SK-N-SH (cell line): ENCODE results near the gene CREG1. TPM values are rescaled to one million over a fixed set of nuclear protein-coding genes. Genes with fewer than 3 reads are reported as not detected.

Experiments
- CTCF ChIA-PET: fragments of 300-600, 350-600 bp; formaldehyde crosslinking; extraction: SDS; loops from one replicate; lab custom pipeline; 2021; lab: Yijun Ruan, JAX
- POLR2A ChIA-PET: fragments of 350-600 bp; sonication (Branson Sonifier 250); formaldehyde crosslinking; extraction: SDS; loops from one replicate; lab custom pipeline; 2020; ENCODE audit warnings: antibody characterized with exemption, inconsistent platforms; lab: Yijun Ruan, JAX
- DNase-seq: peaks from one replicate; pipeline ENCODE4 v3.0.0; 2012
- H2AFZ ChIP-seq: fragments of 200-600 bp; sonication (generic); 2 replicates; pipeline ENCODE4 v1.8.1; 2016; ENCODE audit warnings: antibody characterized with exemption, mild to moderate bottlenecking, low read depth
- H3F3A ChIP-seq: fragments of 200-600 bp; sonication (generic); replicated peaks from 2 replicates; pipeline ENCODE3; 2016; ENCODE audit warnings: antibody characterized with exemption, mild to moderate bottlenecking; ENCODE audit not compliant: insufficient read depth
- H3K27ac ChIP-seq, 2 experiments: fragments of 200-500 bp in 1 of 2; fragments of 200-600 bp in 1 of 2; sonication (Bioruptor generic) in 1 of 2; sonication (generic), shearing (Covaris generic) in 1 of 2; 2 replicates each; pipeline versions ENCODE4 v1.5.1 to v1.6.1; 2014 to 2016; ENCODE audit warnings: low read depth in 2 of 2, inconsistent platforms in 1 of 2, low read length in 1 of 2, mild to moderate bottlenecking in 1 of 2, mixed read lengths in 1 of 2
- H3K27me3 ChIP-seq: fragments of 200-600 bp; sonication (generic), shearing (Covaris generic); 2 replicates; pipeline ENCODE4 v1.6.1; 2016; ENCODE audit warnings: mixed run types; ENCODE audit not compliant: insufficient read depth
- H3K36me3 ChIP-seq, 2 experiments: fragments of 200-500 bp in 1 of 2; fragments of 200-600 bp in 1 of 2; sonication (Bioruptor generic) in 1 of 2; sonication (generic) in 1 of 2; replicated peaks in 1 of 2; 2 replicates each; pipeline versions ENCODE3 to v1.5.1; 2014 to 2016; ENCODE audit warnings: low read length in 1 of 2, mild to moderate bottlenecking in 1 of 2; ENCODE audit not compliant: insufficient read depth in 2 of 2, control insufficient read depth in 1 of 2
- H3K4me1 ChIP-seq, 2 experiments: fragments of 200-500 bp in 1 of 2; fragments of 200-600 bp in 1 of 2; sonication (Bioruptor generic) in 1 of 2; sonication (generic), shearing (Covaris generic) in 1 of 2; 2 replicates each; pipeline versions ENCODE4 v1.5.1 to v1.6.1; 2014 to 2016; ENCODE audit warnings: low read depth in 1 of 2, low read length in 1 of 2, mixed run types in 1 of 2; ENCODE audit not compliant: insufficient read depth in 2 of 2, control insufficient read depth in 1 of 2
- H3K4me2 ChIP-seq: fragments of 200-600 bp; sonication (generic), shearing (Covaris generic); 2 replicates; pipeline ENCODE4 v1.6.1; 2017; ENCODE audit warnings: mixed run types
- H3K4me3 ChIP-seq, 2 experiments: fragments of 200-500 bp in 1 of 2; fragments of 200-600 bp in 1 of 2; sonication (Bioruptor generic) in 1 of 2; sonication (generic), shearing (Covaris generic) in 1 of 2; 2 replicates each; pipeline versions ENCODE4 v1.5.1 to v1.8.1; 2014 to 2016; ENCODE audit warnings: low read depth in 2 of 2, inconsistent platforms in 1 of 2, low read length in 1 of 2, mild to moderate bottlenecking in 1 of 2, mixed read lengths in 1 of 2, moderate library complexity in 1 of 2
- H3K79me2 ChIP-seq: fragments of 200-600 bp; sonication (generic); 2 replicates; pipeline ENCODE4 v1.8.1; 2017; ENCODE audit warnings: mild to moderate bottlenecking; ENCODE audit not compliant: insufficient read depth
- H3K9ac ChIP-seq: fragments of 200-600 bp; sonication (generic); 2 replicates; pipeline ENCODE4 v1.6.1; 2017; ENCODE audit warnings: mixed run types
- H3K9me2 ChIP-seq: fragments of 200-600 bp; sonication (generic); 2 replicates; pipeline ENCODE4 v1.6.1; 2017; ENCODE audit warnings: mixed run types
- H3K9me3 ChIP-seq: fragments of 200-600 bp; sonication (generic); 2 replicates; pipeline ENCODE4 v1.6.1; 2017; ENCODE audit warnings: mixed run types, mild to moderate bottlenecking, moderate library complexity
- H4K20me1 ChIP-seq: fragments of 200-600 bp; sonication (generic); 2 replicates; pipeline ENCODE4 v1.6.1; 2017; ENCODE audit warnings: mild to moderate bottlenecking, mixed run types; ENCODE audit not compliant: insufficient read depth
- ELF1 ChIP-seq: IDR thresholded peaks from 2 replicates; pipeline ENCODE4 v1.4.0; 2012
- EZH2phosphoT487 ChIP-seq: fragments of 200-600 bp; sonication (generic); IDR thresholded peaks from 2 replicates; pipeline ENCODE4 v1.6.1; 2017; ENCODE audit warnings: low read depth, mixed run types, mild to moderate bottlenecking, antibody characterized with exemption, moderate library complexity, borderline replicate concordance
- FOSL2 ChIP-seq: IDR thresholded peaks from 2 replicates; pipeline ENCODE4 v1.4.0; 2012; ENCODE audit warnings: low read depth, mild to moderate bottlenecking, moderate library complexity, borderline replicate concordance
- FOXJ3 ChIP-seq: sonication (generic); formaldehyde crosslinking; IDR thresholded peaks from 2 replicates; pipeline ENCODE4 v1.5.1; 2020; ENCODE audit warnings: mild to moderate bottlenecking, missing genetic modification reagents
- FOXM1 ChIP-seq: IDR thresholded peaks from 2 replicates; pipeline ENCODE4 v1.4.0; 2012; ENCODE audit warnings: low read depth, mild to moderate bottlenecking
- GABPA ChIP-seq: IDR thresholded peaks from 2 replicates; pipeline ENCODE4 v1.4.0; 2012; ENCODE audit warnings: low read depth, mild to moderate bottlenecking
- GATA2 ChIP-seq: sonication (generic); formaldehyde crosslinking; IDR thresholded peaks from 2 replicates; pipeline ENCODE4 v1.5.0; 2020; ENCODE audit warnings: mild to moderate bottlenecking, missing genetic modification reagents
- JUND ChIP-seq: IDR thresholded peaks from 2 replicates; pipeline ENCODE4 v1.4.0; 2012
- MEF2A ChIP-seq: IDR thresholded peaks from 2 replicates; pipeline ENCODE4 v1.4.0; 2012; ENCODE audit warnings: low read depth, borderline replicate concordance
- RCOR1 ChIP-seq: fragments of 150-350 bp; IDR thresholded peaks from 2 replicates; pipeline ENCODE4 v1.6.1; 2017; ENCODE audit warnings: antibody characterized with exemption, low read length
- SMC3 ChIP-seq: IDR thresholded peaks from 2 replicates; pipeline ENCODE4 v1.6.1; 2012; ENCODE audit warnings: low read depth, low read length, improper control_type of control experiment
- WGBS: methylation state at CpG from one replicate; pipeline ENCODE4 v1.1.6; 2017; ENCODE audit warnings: low lambda C conversion rate; 5-methylcytosine and 5-hydroxymethylcytosine counted together
- polyA plus RNA-seq, 3 experiments: library from polyadenylated mRNA; depleted of rRNA; stranded (reverse); fragments of >200 nt; gene quantifications; 2 replicates each; pipeline ENCODE4 v1.2.3, GENCODE V29; 2012
- TF ChIP-seq, protein P1 (sequence below): IDR thresholded peaks from 2 replicates; pipeline ENCODE4 v1.4.0; 2012; ENCODE audit warnings: low read depth, borderline replicate concordance
- TF ChIP-seq, protein P2 (sequence below): IDR thresholded peaks from 2 replicates; pipeline ENCODE4 v1.6.1; 2012; ENCODE audit warnings: mild to moderate bottlenecking, low read depth, low read length, moderate library complexity
- TF ChIP-seq, protein P3 (sequence below): IDR thresholded peaks from 2 replicates; pipeline ENCODE4 v1.4.0; 2012; ENCODE audit warnings: low read depth, borderline replicate concordance
- TF ChIP-seq, protein P4 (sequence below): fragments of 150-350 bp; IDR thresholded peaks from 2 replicates; pipeline ENCODE4 v1.6.1; 2016; ENCODE audit warnings: mild to moderate bottlenecking, low read depth, low read length
- TF ChIP-seq, protein P5 (sequence below): IDR thresholded peaks from 2 replicates; pipeline ENCODE4; 2012

The CREG1 gene
- polyA plus RNA-seq, 1 of the 3 experiments (the other 2 are of a cell fraction) = 26.1 TPM

DNA sequence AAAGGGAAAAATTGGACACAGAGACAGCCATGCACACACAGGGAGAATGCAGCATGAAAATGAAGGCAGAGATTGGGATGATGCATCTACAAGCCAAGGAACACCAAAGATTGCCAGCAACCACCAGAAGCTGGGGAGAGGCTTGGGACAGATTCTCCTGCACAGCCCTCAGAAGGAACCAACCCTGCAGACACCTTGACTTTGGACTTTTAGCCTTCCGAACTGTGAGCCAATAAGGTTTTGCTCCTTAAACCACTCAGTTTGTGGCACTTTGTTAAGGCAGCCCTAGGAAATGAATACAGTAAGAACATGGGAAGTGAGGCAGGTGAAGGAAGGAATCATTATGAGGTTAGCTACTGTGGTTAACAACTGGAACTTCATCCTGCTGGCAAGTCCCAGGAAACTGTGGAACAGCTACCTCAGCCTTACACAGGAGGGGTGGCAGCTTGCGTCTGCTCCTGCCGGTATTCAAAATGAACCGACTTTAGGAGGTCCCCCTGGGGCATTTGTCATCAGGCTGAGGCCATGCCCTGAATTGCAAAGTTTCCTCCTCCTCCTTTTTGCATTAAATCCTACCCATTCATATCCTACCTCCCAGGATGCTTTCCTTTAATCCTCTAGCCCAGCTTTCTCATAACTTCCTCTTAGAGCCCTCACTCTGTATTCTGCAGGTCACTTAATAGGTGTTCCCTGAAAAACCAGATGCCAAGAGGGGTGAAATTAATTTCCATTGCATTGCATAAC lies 50.7 kb downstream of the CREG1 start:
- no peak overlapping the region for H3K27ac ChIP-seq
- peaks cover 0 to 10% of the 10 kb centered on the region in 2 experiments; a peak in 2 of 4 replicates for H3K4me1 ChIP-seq
- H3K4me2 ChIP-seq = no peak overlapping the region
- peaks cover 8% of the 10 kb centered on the region for H3K27me3 ChIP-seq
- no peak overlapping the region for H3K9ac ChIP-seq
- WGBS = 64% methylated on average over 4 of the region's 4 CpGs
- H2AFZ ChIP-seq = no peak overlapping the region
- no peaks in the 10 kb centered on the region for H4K20me1 ChIP-seq
- DNase-seq = no peak
- H3F3A ChIP-seq = no peaks in the 10 kb centered on the region
- no peaks in the 10 kb centered on the region for H3K79me2 ChIP-seq
- H3K36me3 ChIP-seq = no peaks in the 10 kb centered on the region
- POLR2A ChIA-PET = no interaction called here
- TF ChIP-seq GABPA (no peak), MEF2A (no peak), GATA2 (CRISPR knock-in tag) (no peak), ELF1 (no peak), FOXJ3 (CRISPR knock-in tag) (no peak), RCOR1 (no peak)
- TF ChIP-seq, protein P1, sequence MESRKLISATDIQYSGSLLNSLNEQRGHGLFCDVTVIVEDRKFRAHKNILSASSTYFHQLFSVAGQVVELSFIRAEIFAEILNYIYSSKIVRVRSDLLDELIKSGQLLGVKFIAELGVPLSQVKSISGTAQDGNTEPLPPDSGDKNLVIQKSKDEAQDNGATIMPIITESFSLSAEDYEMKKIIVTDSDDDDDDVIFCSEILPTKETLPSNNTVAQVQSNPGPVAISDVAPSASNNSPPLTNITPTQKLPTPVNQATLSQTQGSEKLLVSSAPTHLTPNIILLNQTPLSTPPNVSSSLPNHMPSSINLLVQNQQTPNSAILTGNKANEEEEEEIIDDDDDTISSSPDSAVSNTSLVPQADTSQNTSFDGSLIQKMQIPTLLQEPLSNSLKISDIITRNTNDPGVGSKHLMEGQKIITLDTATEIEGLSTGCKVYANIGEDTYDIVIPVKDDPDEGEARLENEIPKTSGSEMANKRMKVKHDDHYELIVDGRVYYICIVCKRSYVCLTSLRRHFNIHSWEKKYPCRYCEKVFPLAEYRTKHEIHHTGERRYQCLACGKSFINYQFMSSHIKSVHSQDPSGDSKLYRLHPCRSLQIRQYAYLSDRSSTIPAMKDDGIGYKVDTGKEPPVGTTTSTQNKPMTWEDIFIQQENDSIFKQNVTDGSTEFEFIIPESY = no peak
- TF ChIP-seq, protein P2, sequence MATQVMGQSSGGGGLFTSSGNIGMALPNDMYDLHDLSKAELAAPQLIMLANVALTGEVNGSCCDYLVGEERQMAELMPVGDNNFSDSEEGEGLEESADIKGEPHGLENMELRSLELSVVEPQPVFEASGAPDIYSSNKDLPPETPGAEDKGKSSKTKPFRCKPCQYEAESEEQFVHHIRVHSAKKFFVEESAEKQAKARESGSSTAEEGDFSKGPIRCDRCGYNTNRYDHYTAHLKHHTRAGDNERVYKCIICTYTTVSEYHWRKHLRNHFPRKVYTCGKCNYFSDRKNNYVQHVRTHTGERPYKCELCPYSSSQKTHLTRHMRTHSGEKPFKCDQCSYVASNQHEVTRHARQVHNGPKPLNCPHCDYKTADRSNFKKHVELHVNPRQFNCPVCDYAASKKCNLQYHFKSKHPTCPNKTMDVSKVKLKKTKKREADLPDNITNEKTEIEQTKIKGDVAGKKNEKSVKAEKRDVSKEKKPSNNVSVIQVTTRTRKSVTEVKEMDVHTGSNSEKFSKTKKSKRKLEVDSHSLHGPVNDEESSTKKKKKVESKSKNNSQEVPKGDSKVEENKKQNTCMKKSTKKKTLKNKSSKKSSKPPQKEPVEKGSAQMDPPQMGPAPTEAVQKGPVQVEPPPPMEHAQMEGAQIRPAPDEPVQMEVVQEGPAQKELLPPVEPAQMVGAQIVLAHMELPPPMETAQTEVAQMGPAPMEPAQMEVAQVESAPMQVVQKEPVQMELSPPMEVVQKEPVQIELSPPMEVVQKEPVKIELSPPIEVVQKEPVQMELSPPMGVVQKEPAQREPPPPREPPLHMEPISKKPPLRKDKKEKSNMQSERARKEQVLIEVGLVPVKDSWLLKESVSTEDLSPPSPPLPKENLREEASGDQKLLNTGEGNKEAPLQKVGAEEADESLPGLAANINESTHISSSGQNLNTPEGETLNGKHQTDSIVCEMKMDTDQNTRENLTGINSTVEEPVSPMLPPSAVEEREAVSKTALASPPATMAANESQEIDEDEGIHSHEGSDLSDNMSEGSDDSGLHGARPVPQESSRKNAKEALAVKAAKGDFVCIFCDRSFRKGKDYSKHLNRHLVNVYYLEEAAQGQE = no peak
- TF ChIP-seq, protein P3, sequence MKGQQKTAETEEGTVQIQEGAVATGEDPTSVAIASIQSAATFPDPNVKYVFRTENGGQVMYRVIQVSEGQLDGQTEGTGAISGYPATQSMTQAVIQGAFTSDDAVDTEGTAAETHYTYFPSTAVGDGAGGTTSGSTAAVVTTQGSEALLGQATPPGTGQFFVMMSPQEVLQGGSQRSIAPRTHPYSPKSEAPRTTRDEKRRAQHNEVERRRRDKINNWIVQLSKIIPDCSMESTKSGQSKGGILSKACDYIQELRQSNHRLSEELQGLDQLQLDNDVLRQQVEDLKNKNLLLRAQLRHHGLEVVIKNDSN = no peak
- H3K9me3 ChIP-seq = no peaks in the 10 kb centered on the region
- CTCF ChIA-PET = interaction anchor here (0.6 to 3.6 kb wide), 3 partner anchors 31 to 227 kb away, joined by 3 to 14 read pairs (median 3); no protein-coding TSS in a partner anchor
- H3K9me2 ChIP-seq = no peaks in the 10 kb centered on the region
- no peak overlapping the region for H3K4me3 ChIP-seq

DNA sequence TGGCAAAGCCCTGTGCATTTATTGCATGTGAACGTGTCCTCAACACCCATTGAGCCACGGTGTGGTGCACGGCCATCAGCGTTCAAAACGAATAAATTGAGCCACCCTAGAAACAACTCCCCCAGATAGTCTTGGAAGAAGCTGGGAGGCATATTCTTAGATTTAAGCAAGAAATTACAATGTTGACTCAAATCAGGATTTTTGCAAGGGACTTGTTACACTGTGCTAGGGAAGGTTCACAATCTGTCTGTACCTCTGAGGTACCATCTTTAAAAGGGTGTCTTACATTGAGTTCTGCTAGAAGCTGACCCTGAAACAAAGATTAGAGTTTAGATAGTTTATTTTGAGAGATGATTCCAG lies 51.4 kb downstream of the CREG1 start:
- peaks cover 0 to 10% of the 10 kb centered on the region in 2 experiments; a peak in 2 of 4 replicates for H3K4me1 ChIP-seq
- H3K9me3 ChIP-seq = no peaks in the 10 kb centered on the region
- no peak overlapping the region for H2AFZ ChIP-seq
- H3K4me2 ChIP-seq = no peak overlapping the region
- peaks cover 8% of the 10 kb centered on the region for H3K27me3 ChIP-seq
- H3K79me2 ChIP-seq = no peaks in the 10 kb centered on the region
- H4K20me1 ChIP-seq = no peaks in the 10 kb centered on the region
- H3K9me2 ChIP-seq = no peaks in the 10 kb centered on the region
- no peak overlapping the region for H3K27ac ChIP-seq
- ChIA-PET POLR2A (no interaction called here), CTCF (interaction anchor here (3.6 kb wide), 1 partner anchor 32 kb away, joined by 14 read pairs; no protein-coding TSS in a partner anchor)
- H3K4me3 ChIP-seq = no peak overlapping the region
- H3K9ac ChIP-seq = no peak overlapping the region
- WGBS = 90% methylated on average over 3 of the region's 5 CpGs
- no peaks in the 10 kb centered on the region for H3F3A ChIP-seq
- no peak for DNase-seq
- no peaks in the 10 kb centered on the region for H3K36me3 ChIP-seq
- TF ChIP-seq SMC3 (no peak), RCOR1 (no peak), JUND (no peak), FOXM1 (no peak), FOSL2 (no peak), EZH2phosphoT487 (no peak), MEF2A (no peak)
- TF ChIP-seq, protein P4, sequence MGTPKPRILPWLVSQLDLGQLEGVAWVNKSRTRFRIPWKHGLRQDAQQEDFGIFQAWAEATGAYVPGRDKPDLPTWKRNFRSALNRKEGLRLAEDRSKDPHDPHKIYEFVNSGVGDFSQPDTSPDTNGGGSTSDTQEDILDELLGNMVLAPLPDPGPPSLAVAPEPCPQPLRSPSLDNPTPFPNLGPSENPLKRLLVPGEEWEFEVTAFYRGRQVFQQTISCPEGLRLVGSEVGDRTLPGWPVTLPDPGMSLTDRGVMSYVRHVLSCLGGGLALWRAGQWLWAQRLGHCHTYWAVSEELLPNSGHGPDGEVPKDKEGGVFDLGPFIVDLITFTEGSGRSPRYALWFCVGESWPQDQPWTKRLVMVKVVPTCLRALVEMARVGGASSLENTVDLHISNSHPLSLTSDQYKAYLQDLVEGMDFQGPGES = no peak
- TF ChIP-seq, protein P3 = no peak
- TF ChIP-seq, protein P5, sequence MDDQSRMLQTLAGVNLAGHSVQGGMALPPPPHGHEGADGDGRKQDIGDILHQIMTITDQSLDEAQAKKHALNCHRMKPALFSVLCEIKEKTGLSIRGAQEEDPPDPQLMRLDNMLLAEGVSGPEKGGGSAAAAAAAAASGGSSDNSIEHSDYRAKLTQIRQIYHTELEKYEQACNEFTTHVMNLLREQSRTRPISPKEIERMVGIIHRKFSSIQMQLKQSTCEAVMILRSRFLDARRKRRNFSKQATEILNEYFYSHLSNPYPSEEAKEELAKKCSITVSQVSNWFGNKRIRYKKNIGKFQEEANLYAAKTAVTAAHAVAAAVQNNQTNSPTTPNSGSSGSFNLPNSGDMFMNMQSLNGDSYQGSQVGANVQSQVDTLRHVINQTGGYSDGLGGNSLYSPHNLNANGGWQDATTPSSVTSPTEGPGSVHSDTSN = no peak
